GM18519 (cell line): ENCODE data around the gene SLC35E4.
"Not testable (repeated sequence)": the region's sequence is repeated elsewhere in the genome, so short reads cannot be mapped to it uniquely, and the experiment has no call there.

Source experiments
- ATAC-seq: cut with Tn5 transposase; IDR thresholded peaks from one replicate; pipeline ENCODE4 v1.9.1; 2021; ENCODE audit warnings: mild to moderate bottlenecking, moderate library complexity; ENCODE audit not compliant: unreplicated experiment, low FRiP score

The SLC35E4 gene

DNA sequence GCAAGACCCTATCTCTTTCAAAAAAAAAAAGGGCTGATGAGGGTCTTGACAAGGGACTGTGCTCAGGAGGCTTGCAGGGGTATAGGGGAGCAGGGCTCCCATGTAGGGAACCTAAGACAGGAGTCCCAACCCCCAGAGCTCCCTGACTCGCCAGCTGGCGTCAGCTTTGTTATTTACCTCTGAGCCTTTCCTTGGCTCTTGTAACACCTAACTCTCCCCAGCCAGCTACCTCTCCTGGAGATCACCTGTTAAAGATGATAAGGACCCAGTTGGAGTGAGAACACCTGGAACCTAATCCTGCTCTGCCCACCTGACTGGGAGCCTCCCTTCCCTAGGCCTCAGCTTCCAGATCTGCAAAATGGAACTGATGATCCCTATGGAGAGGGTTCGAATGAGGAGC lies 13.2 kb downstream of the SLC35E4 start:
- ATAC-seq, result no peak

GRCh38 chr22:30649430-30650007 lies 13.9 kb downstream of the SLC35E4 start:
- no peak for ATAC-seq

DNA sequence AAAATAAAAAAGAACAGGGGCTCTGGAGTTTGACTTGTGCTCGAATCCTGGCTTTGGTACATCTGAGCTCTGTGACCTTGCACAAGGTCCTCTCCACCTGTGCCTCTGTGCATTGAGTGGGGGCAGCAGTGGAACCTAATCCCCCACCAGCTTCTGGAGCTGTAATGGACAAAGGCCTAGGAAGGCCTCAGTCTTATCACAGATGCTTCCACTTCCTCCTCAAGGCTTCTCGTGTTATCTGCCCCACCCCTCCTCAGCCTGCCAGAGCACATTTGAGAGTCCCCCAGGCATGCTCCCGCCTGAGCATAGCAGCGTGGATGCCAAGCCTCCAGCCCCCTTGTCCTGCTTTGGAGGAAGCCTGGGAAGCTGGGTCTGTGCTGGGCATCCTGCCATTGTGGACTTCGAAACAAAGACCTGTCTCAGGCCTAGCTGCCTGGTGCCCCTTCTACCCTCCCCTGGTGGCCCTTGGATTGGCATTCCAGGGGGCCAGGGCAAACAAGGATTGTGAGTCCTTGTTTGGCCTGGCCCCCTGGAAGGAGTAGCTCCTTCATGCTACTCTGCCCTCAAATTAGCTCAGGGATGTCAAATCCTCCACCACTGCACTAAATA lies 15.0 kb downstream of the SLC35E4 start:
- ATAC-seq, result no peak

- ATAC-seq, result no peak
These were observed 17.3 kb downstream of the SLC35E4 start for GRCh38 chr22:30652852-30653251.

DNA sequence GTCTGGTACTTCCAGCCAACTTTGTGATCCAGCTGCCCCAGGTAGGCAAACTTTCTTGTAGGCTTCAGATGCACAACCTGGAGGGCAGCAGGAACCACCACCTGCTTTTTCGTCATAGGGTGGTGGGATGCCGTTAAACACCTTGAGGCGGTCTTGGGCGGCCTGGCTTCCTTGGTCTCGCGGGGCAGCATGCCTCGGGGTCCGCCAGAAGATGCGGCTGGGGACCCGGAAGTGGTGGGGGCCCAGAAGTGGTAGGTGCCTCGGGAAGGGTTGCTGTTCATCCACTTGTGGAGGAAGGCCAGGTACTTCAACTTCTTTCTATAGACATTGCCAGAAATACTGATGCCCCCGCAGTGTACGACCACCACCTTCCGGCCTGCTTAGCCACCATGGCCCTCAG lies 18.8 kb downstream of the SLC35E4 start:
- no peak for ATAC-seq

DNA sequence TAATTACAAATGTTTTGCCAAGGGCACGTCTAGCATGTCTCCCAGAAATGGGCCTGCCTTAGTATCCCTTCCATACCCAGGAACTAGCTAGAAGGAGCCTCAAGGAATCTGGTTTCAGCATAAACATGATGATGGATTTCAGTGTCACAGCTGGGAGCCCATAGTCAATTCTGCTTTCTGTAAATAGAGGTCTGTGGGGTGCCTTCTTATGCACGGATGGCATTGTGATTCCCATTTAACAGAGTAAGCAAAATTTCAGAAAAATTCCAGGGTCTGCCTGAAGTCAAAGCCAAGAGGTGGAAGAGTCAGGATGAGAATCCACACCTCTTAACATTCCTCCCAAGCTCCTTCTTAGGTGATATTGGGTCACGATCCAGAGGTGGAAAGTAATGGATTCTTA lies 20.0 kb downstream of the SLC35E4 start:
- no peak for ATAC-seq

DNA sequence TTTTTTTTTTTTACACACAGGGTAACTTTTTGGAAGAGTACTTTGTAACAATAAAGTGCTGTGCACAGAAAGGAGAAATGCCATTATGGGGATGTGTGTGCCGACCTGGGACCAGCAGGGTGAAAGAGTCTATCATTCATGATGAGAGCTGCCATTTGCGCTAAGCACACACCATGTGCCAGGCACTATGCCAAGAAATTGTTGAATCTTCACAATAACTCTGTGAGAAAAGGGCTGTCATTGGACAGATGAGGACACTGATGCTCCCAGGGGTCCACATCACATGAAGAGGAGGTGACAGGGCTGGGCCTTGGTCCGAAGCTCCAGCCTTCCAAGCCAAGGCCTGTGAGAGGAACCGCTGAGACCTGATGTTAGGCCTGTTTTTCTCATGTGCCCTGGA lies 26.5 kb downstream of the SLC35E4 start:
- ATAC-seq, result no peak

GRCh38 chr22:30664798-30665197 lies 29.2 kb downstream of the SLC35E4 start:
- no peak for ATAC-seq

GRCh38 chr22:30665266-30665665 lies 29.7 kb downstream of the SLC35E4 start:
- ATAC-seq, result no peak

- ATAC-seq, result no peak
These were observed 30.2 kb downstream of the SLC35E4 start for GRCh38 chr22:30665786-30666185.

- no peak for ATAC-seq
These were observed 31.5 kb downstream of the SLC35E4 start for GRCh38 chr22:30667107-30667493.

DNA sequence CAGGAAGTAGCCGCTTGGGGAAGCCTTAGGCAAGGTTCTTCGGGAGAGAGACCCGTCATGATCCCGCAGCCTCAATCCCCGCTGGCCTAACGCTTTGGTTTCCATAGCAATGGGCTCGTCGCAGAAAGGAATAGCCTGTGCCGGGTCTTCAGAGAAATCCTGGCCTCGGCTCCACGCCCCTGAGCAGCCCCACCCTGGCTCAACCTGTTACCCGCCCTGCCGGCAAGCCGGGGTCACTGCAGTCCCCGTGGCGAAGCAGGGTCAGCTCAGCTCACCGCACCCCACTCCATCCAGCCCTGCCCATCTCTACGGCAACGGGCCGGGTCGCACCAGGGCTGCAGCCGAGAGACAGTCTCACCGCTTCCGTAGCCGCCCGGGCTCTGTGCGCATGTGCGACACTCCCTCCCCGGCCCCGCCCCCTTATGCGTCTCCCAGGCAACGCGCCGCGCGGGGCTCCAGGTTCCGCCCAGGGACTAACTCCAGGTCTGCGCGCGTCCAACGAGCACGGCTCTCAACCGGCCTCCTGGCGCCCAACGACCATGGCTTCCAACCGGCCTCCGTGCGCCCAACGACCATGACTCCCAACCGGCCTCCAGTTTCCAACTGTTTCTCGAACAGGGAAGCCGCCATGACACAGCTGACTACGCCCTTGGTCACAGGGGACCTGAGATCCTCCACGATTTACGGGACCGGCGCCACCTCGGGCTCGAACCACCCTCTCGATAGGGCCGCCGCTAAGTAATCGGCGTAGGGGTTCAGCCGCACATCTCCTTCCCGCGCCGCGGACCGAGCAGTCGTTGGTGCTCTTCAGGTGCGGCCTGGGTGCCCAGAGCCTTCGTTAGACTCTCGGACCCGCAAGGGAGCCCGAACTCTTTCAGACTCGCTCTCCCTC lies 32.2 kb downstream of the SLC35E4 start, which contains the start of gene DUSP18:
DUSP18 (minus strand) TSS at position 382 of the 892 bp plus-strand sequence. CDS start 3,872 bp downstream, outside the sequence.
- ATAC-seq, result peak; percentile 62

- no peak for ATAC-seq
These were observed 32.8 kb downstream of the SLC35E4 start for GRCh38 chr22:30668386-30668710.

DNA sequence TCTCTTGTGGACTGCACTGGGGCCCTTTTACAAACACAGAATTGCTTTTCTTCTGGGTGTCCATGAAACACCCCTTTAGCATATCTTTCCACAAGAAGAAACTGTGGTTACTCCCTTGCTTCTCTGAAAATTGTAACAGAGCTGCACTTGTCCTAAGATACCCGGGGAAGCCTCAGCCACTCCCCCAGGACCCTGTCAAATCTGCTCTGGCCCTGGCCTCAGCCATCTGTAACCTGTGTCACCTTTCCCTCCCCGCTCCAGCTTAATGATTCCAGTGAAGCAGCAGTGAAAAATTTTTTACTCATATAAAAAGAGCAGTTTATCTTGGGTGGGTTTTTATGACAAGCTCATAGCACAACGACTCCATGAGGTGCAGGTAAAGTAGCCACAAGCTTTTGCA lies 35.5 kb downstream of the SLC35E4 start:
- no peak for ATAC-seq

GRCh38 chr22:30673136-30673535 lies 37.6 kb downstream of the SLC35E4 start:
- no peak for ATAC-seq

DNA sequence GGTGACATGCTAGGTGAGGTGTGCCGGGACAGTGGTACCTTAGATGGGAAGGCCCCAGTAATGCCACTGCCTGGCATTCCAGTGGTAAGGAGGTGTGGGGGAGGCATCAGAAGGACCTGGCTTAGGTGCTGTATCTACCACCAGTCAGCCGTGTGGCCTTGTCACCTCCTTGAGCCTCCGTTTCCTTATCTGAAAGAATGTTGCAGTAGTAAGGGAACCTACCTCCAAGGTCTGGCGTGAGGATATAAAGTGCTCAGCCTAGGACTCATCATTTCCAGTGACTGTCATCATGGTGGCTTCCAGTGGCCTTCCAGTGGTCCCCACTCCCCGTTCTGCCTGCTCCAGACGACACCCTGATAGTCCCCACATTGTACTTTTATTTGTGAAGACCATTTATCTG lies 38.9 kb downstream of the SLC35E4 start:
- no peak for ATAC-seq

DNA sequence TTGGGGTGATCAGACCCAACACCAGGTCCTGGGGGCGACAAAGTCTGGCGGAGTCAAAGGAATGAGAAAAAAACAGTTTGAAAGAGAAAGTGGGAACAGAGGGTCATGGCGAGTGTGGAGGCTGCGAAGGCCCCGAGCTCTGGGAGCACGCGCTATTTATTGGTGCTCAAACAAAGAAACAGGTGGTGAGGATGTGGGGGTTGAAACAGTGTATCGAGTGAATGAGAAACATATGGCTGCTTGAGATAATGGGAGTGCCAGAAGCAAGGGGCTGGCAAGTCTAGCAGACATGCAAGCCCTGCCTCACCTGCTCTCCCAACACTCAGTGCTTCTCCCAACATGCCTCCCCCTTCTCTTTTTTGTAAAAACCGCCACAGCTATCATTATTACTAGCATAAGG lies 39.9 kb downstream of the SLC35E4 start:
- ATAC-seq, result no peak

GRCh38 chr22:30676565-30676964 lies 41.0 kb downstream of the SLC35E4 start:
- not testable (repeated sequence) for ATAC-seq

DNA sequence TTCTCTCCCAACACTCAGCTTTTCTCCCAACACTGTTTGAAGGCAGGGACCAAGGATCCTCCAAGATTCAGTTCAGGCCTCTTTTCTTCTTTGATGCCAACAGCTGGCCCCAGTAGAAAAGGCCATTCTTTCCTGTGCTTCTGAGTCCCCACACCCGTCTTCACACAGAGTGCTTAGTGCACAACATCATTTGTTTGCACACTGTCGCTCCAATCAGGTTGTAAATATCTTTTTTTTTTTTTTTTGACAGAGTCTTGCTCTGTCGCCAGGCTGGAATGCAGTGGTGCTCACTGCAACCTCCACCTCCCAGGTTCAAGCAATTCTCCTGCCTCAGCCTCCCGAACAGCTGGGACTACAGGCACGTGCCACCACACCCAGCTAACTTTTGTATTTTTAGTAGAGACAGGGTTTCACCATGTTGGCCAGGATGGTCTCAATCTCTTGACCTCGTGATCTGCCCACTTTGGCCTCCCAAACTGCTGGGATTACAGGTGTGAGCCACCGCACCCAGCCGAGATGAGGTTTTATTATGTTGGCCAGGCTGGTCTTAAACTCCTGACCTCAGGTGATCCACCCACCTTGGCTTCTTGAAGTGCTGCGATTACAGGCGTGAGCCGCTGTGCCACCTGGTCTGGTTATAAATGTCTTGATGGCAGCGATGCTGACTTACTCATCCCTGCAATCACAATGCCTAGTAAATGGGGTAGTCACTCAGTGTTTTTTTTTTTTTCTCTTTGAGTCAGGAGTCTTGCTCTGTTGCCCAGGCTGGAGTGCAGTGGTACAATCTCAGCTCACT lies 44.5 kb downstream of the SLC35E4 start:
- ATAC-seq, result not testable (repeated sequence)

DNA sequence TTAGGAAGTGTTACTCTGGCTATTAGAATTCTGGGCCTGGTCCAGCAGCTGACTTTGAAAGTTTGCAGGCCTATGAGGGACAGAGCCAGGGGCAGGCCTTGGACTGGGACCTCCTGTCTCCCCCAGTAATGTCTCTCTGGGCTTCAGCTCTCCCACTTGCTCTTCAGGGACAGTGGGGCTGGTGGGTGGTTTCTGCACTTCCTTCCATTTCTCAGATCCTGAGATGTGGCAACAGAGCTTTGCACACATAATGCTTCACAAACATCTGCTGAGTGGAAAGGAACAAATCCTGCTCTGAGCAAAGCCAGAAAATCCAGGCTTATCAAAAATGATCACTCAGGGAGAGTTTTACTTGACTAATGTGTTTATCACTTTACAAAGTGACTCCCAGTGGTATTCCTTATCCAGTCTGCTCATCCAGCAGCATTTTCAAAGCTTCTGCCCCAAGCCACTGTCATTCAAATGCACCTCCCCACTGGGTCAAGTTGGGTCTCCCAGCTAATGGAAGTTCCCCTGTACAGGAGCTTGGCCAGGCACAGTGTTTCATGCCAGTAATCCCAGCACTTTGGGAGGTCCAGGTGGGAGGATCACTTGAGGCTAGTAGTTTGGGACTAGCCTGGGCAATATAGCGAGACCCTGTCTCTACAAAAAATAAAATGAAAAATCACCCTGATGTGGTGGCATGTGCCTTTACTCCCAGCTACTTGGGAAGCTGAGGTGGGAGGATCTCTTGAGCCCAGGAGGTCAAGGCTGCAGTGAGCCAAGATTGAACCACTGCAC lies 45.6 kb downstream of the SLC35E4 start:
- no peak for ATAC-seq
